ENCODE results near the gene IGFBP6. TPM values are rescaled to one million over a fixed set of nuclear protein-coding genes. Genes with fewer than 3 reads are reported as not detected.

Gene IGFBP6
- polyA plus RNA-seq, 4 donors = 3.4 to 135 (median 7.1) TPM

GRCh38 chr12:53056901-53057300 lies 40.6 kb upstream of the IGFBP6 start:
- Histone ChIP-seq H3K27me3 (ENCODE audit: control insufficient read depth in 3 of 3, insufficient read depth in 3 of 3, low read length in 3 of 3) (no peaks in the 10 kb centered on the region), H3K4me3 (ENCODE audit: low read depth in 1 of 3, low read length in 3 of 3) (no peak overlapping the region), H3K27ac (ENCODE audit: low read depth in 1 of 3, low read length in 2 of 3) (no peak overlapping the region), H3K36me3 (ENCODE audit: control insufficient read depth in 3 of 3, insufficient read depth in 2 of 3, low read depth in 1 of 3, low read length in 3 of 3) (peaks cover 0 to 76% (median 0%) of the 10 kb centered on the region in 3 donors), H3K9me3 (ENCODE audit: control insufficient read depth in 2 of 2, insufficient read depth in 1 of 2, low read depth in 1 of 2, low read length in 1 of 2) (no peaks in the 10 kb centered on the region), H3K4me1 (ENCODE audit: control insufficient read depth in 3 of 3, insufficient read depth in 2 of 3, low read depth in 1 of 3, low read length in 2 of 3) (peaks cover 0 to 40% (median 3%) of the 10 kb centered on the region in 3 donors)
- DNase-seq (no peak), FAIRE-seq (no peak)
- 93 to 96% (median 94%) methylated on average over 7 of the region's 7 CpGs for WGBS, 3 donors

DNA sequence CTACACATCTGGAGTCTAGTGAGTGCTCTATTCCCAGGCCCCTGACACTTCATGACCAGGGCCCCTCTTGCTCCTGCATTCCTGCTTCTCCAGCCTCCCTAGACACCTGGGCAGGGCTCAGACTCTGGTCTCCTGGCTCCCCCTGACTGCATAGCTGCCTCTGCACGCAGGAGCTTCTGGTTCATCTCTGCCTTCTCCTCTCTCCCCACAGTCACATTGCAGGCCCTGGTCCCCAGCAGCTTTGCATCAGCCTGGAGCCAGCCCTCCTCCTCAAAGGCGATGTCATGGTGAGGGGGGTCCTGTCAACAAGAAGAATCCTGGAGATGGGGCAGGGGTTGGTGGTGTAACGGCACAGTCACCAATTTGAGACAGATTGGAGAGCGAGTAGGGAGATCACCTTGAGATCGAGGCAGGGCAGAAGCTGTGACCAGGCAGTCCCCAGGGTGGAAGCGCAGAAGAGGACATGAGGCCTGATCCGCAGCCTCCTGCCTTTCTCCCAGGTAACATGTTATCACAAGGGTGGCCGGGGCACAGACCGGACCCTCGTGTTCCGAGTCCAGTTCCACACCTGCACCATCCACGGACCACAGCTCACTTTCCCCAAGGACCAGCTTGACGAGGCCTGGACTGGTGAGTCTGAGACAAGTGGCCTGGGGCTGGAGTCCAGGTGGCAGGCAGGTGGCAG lies 39.5 kb upstream of the IGFBP6 start:
- H3K27me3 ChIP-seq (ENCODE audit: control insufficient read depth in 3 of 3, insufficient read depth in 3 of 3, low read length in 3 of 3) = no peaks in the 10 kb centered on the region
- H3K36me3 ChIP-seq (ENCODE audit: control insufficient read depth in 3 of 3, insufficient read depth in 2 of 3, low read depth in 1 of 3, low read length in 3 of 3) = peaks cover 0 to 78% (median 0%) of the 10 kb centered on the region in 3 donors
- FAIRE-seq (no peak), DNase-seq (no peak)
- no peaks in the 10 kb centered on the region for H3K9me3 ChIP-seq (ENCODE audit: control insufficient read depth in 2 of 2, insufficient read depth in 1 of 2, low read depth in 1 of 2, low read length in 1 of 2)
- H3K27ac ChIP-seq (ENCODE audit: low read depth in 1 of 3, low read length in 2 of 3) = no peak overlapping the region
- H3K4me1 ChIP-seq (ENCODE audit: control insufficient read depth in 3 of 3, insufficient read depth in 2 of 3, low read depth in 1 of 3, low read length in 2 of 3) = peaks cover 0 to 32% (median 3%) of the 10 kb centered on the region in 3 donors
- 83 to 87% (median 84%) methylated on average over 13 of the region's 13 CpGs for WGBS, 3 donors
- no peak overlapping the region for H3K4me3 ChIP-seq (ENCODE audit: low read depth in 1 of 3, low read length in 3 of 3)

DNA sequence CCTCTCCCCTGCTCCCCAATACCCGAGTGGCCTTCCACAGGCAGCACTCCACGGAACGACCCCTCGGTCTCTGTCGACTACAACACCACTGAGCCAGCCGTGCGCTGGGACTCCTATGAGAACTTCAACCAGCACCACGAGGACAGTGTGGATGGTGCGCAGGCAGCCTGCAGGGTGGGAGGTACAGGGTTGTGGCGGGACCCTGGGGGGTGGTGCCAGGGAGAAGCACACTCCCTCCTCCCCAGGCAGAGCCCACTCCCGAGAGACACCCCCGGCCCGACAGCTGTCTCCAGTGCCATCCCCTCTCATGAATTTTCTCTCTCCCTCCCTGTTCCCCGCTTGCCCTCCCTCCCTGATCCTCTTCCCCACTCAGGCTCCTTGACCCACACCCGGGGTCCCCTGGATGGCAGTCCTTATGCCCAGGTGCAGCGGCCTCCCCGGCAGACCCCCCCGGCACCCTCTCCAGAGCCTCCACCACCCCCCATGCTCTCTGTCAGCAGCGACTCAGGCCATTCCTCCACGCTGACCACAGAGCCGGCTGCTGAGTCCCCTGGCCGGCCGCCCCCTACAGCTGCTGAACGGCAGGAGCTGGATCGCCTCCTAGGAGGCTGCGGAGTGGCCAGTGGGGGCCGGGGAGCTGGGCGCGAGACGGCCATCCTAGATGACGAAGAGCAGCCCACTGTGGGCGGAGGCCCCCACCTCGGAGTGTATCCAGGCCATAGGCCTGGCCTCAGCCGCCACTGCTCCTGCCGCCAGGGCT lies 38.6 kb upstream of the IGFBP6 start:
- 82 to 89% (median 85%) methylated on average over 33 to 35 of the region's 35 CpGs for WGBS, 3 donors
- DNase-seq (no peak), FAIRE-seq (no peak)
- peaks cover 0 to 23% (median 0%) of the 10 kb centered on the region in 3 donors for H3K4me1 ChIP-seq (ENCODE audit: control insufficient read depth in 3 of 3, insufficient read depth in 2 of 3, low read depth in 1 of 3, low read length in 2 of 3)
- H3K9me3 ChIP-seq (ENCODE audit: control insufficient read depth in 2 of 2, insufficient read depth in 1 of 2, low read depth in 1 of 2, low read length in 1 of 2) = no peaks in the 10 kb centered on the region
- no peak overlapping the region for H3K4me3 ChIP-seq (ENCODE audit: low read depth in 1 of 3, low read length in 3 of 3)
- peaks cover 0 to 79% (median 0%) of the 10 kb centered on the region in 3 donors for H3K36me3 ChIP-seq (ENCODE audit: control insufficient read depth in 3 of 3, insufficient read depth in 2 of 3, low read depth in 1 of 3, low read length in 3 of 3)
- H3K27ac ChIP-seq (ENCODE audit: low read depth in 1 of 3, low read length in 2 of 3) = no peak overlapping the region
- H3K27me3 ChIP-seq (ENCODE audit: control insufficient read depth in 3 of 3, insufficient read depth in 3 of 3, low read length in 3 of 3) = no peaks in the 10 kb centered on the region

DNA sequence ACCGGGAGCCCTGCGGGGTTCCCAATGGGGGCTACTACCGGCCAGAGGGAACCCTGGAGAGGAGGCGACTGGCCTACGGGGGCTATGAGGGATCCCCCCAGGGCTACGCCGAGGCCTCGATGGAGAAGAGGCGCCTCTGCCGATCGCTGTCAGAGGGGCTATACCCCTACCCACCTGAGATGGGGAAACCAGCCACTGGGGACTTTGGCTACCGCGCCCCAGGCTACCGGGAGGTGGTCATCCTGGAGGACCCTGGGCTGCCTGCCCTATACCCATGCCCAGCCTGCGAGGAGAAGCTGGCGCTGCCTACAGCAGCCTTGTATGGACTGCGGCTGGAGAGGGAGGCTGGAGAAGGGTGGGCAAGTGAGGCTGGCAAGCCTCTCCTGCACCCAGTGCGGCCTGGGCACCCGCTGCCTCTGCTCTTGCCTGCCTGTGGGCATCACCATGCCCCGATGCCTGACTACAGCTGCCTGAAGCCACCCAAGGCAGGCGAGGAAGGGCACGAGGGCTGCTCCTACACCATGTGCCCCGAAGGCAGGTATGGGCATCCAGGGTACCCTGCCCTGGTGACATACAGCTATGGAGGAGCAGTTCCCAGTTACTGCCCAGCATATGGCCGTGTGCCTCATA lies 37.9 kb upstream of the IGFBP6 start:
- WGBS, 3 donors = 84 to 90% (median 85%) methylated on average over 21 to 24 of the region's 24 CpGs
- DNase-seq (no peak), FAIRE-seq (no peak)
- H3K4me1 ChIP-seq (ENCODE audit: control insufficient read depth in 3 of 3, insufficient read depth in 2 of 3, low read depth in 1 of 3, low read length in 2 of 3) = peaks cover 0 to 19% (median 0%) of the 10 kb centered on the region in 3 donors
- no peak overlapping the region for H3K27ac ChIP-seq (ENCODE audit: low read depth in 1 of 3, low read length in 2 of 3)
- no peak overlapping the region for H3K4me3 ChIP-seq (ENCODE audit: low read depth in 1 of 3, low read length in 3 of 3)
- no peaks in the 10 kb centered on the region for H3K9me3 ChIP-seq (ENCODE audit: control insufficient read depth in 2 of 2, insufficient read depth in 1 of 2, low read depth in 1 of 2, low read length in 1 of 2)
- H3K27me3 ChIP-seq (ENCODE audit: control insufficient read depth in 3 of 3, insufficient read depth in 3 of 3, low read length in 3 of 3) = no peaks in the 10 kb centered on the region
- H3K36me3 ChIP-seq (ENCODE audit: control insufficient read depth in 3 of 3, insufficient read depth in 2 of 3, low read depth in 1 of 3, low read length in 3 of 3) = peaks cover 0 to 85% (median 2%) of the 10 kb centered on the region in 3 donors

DNA sequence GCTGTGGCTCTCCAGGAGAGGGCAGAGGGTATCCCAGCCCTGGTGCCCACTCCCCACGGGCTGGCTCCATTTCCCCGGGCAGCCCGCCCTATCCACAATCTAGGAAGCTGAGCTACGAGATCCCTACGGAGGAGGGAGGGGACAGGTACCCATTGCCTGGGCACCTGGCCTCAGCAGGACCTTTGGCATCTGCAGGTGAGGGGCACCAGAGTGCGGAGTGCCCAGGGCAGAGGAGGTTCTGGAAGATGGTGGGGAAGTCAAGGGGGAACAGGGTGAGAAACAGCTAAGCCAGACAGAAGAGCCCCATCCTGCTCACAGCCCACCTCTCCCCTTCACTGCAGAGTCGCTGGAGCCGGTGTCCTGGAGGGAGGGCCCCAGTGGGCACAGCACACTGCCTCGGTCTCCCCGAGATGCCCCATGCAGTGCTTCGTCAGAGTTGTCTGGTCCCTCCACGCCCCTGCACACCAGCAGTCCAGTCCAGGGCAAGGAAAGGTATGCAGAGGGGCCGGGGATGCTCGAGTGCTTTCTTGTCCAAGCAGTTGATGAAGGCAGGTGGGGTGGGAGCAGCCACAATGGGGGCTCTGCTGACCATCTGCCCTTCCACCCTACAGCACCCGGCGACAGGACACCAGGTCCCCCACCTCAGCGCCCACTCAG lies 37.3 kb upstream of the IGFBP6 start:
- Histone ChIP-seq H3K9me3 (ENCODE audit: control insufficient read depth in 2 of 2, insufficient read depth in 1 of 2, low read depth in 1 of 2, low read length in 1 of 2) (no peaks in the 10 kb centered on the region), H3K27ac (ENCODE audit: low read depth in 1 of 3, low read length in 2 of 3) (no peak overlapping the region), H3K27me3 (ENCODE audit: control insufficient read depth in 3 of 3, insufficient read depth in 3 of 3, low read length in 3 of 3) (no peaks in the 10 kb centered on the region), H3K4me1 (ENCODE audit: control insufficient read depth in 3 of 3, insufficient read depth in 2 of 3, low read depth in 1 of 3, low read length in 2 of 3) (peaks cover 0 to 15% (median 0%) of the 10 kb centered on the region in 3 donors), H3K4me3 (ENCODE audit: low read depth in 1 of 3, low read length in 3 of 3) (no peak overlapping the region), H3K36me3 (ENCODE audit: control insufficient read depth in 3 of 3, insufficient read depth in 2 of 3, low read depth in 1 of 3, low read length in 3 of 3) (peaks cover 0 to 87% (median 3%) of the 10 kb centered on the region in 3 donors)
- no peak for DNase-seq
- 63 to 77% (median 70%) methylated on average over 17 of the region's 17 CpGs for WGBS, 3 donors
- FAIRE-seq = no peak

GRCh38 chr12:53060721-53061276 lies 36.7 kb upstream of the IGFBP6 start:
- no peaks in the 10 kb centered on the region for H3K27me3 ChIP-seq (ENCODE audit: control insufficient read depth in 3 of 3, insufficient read depth in 3 of 3, low read length in 3 of 3)
- no peak for DNase-seq
- H3K36me3 ChIP-seq (ENCODE audit: control insufficient read depth in 3 of 3, insufficient read depth in 2 of 3, low read depth in 1 of 3, low read length in 3 of 3) = peaks cover 0 to 87% (median 8%) of the 10 kb centered on the region in 3 donors
- no peak overlapping the region for H3K4me3 ChIP-seq (ENCODE audit: low read depth in 1 of 3, low read length in 3 of 3)
- peaks cover 0 to 15% (median 0%) of the 10 kb centered on the region in 3 donors for H3K4me1 ChIP-seq (ENCODE audit: control insufficient read depth in 3 of 3, insufficient read depth in 2 of 3, low read depth in 1 of 3, low read length in 2 of 3)
- H3K9me3 ChIP-seq (ENCODE audit: control insufficient read depth in 2 of 2, insufficient read depth in 1 of 2, low read depth in 1 of 2, low read length in 1 of 2) = no peaks in the 10 kb centered on the region
- peak overlapping the region in 1 of 3 donors; percentile 41 for H3K27ac ChIP-seq (ENCODE audit: low read depth in 1 of 3, low read length in 2 of 3)
- 14 to 42% (median 39%) methylated on average over 15 to 18 of the region's 18 CpGs for WGBS, 3 donors
- no peak for FAIRE-seq

DNA sequence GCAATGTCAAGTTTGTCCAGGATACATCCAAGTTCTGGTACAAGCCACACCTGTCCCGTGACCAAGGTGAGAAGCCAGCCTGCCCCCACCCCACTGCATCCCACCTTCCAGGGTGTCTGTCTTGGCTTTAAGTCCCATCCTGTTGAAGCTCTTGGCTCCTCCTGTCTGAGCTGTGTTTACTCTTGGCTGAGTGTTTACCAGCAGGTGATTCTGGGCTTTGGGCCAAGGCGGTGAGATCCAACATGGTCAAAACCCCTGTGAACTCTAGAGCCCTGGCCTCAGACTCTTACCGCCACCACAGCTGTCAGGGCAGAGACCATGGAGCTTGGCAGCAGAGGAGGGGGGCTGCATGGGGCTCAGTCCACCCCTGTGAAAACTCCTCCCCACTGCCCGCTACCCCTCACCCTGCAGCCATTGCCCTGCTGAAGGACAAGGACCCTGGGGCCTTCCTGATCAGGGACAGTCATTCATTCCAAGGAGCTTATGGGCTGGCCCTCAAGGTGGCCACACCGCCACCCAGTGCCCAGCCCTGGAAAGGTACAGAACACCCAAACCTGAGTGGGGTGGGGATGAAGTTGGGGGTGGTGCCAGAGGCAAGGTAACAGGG lies 36.0 kb upstream of the IGFBP6 start:
- peak overlapping the region in 1 of 3 donors; percentile 41 for H3K27ac ChIP-seq (ENCODE audit: low read depth in 1 of 3, low read length in 2 of 3)
- H3K4me1 ChIP-seq (ENCODE audit: control insufficient read depth in 3 of 3, insufficient read depth in 2 of 3, low read depth in 1 of 3, low read length in 2 of 3) = peaks cover 0 to 15% (median 0%) of the 10 kb centered on the region in 3 donors
- H3K9me3 ChIP-seq (ENCODE audit: control insufficient read depth in 2 of 2, insufficient read depth in 1 of 2, low read depth in 1 of 2, low read length in 1 of 2) = no peaks in the 10 kb centered on the region
- WGBS, 3 donors = 18 to 64% (median 38%) methylated on average over 5 of the region's 5 CpGs
- H3K36me3 ChIP-seq (ENCODE audit: control insufficient read depth in 3 of 3, insufficient read depth in 2 of 3, low read depth in 1 of 3, low read length in 3 of 3) = peaks cover 0 to 93% (median 8%) of the 10 kb centered on the region in 3 donors
- no peak for FAIRE-seq
- H3K4me3 ChIP-seq (ENCODE audit: low read depth in 1 of 3, low read length in 3 of 3) = no peak overlapping the region
- H3K27me3 ChIP-seq (ENCODE audit: control insufficient read depth in 3 of 3, insufficient read depth in 3 of 3, low read length in 3 of 3) = no peaks in the 10 kb centered on the region
- peak; percentile 72 to 80 for DNase-seq
